Kidney epithelial cell (primary cell): ENCODE measurements around the gene BBS2. TPM values are rescaled to one million over a fixed set of nuclear protein-coding genes. Genes with fewer than 3 reads are reported as not detected.
A peak's percentile ranks its signal among the peaks of the same experiment; 100 is the strongest.

ENCODE experiments used
- DNase-seq: peaks from one replicate; pipeline ENCODE4 v3.0.0-alpha.2; 2010; ENCODE audit warnings: low read depth
- H3K27me3 ChIP-seq: 2 replicates; pipeline ENCODE4 v1.6.0; 2011; ENCODE audit warnings: low read length; ENCODE audit not compliant: control insufficient read depth, insufficient read depth
- H3K36me3 ChIP-seq: 2 replicates; pipeline ENCODE4 v1.5.1; 2011; ENCODE audit warnings: low read length; ENCODE audit not compliant: control insufficient read depth, insufficient read depth
- H3K4me3 ChIP-seq: 2 replicates; pipeline ENCODE4 v1.5.1; 2011; ENCODE audit warnings: low read depth, mild to moderate bottlenecking, control low read depth, low read length
- CTCF ChIP-seq: IDR thresholded peaks from 2 replicates; pipeline ENCODE4 v1.5.1; 2011; ENCODE audit warnings: mild to moderate bottlenecking, moderate library complexity, low read length, control low read depth, inconsistent platforms; ENCODE audit not compliant: insufficient read depth, poor library complexity, severe bottlenecking
- total RNA-seq: library from RNA; depleted of rRNA; stranded (reverse); fragments of >200 nt; gene quantifications from 2 replicates; pipeline ENCODE4 v1.2.3, GENCODE V29; 2015

BBS2 gene
- total RNA-seq, 1 donor from 2014 or later: 34.2 TPM

GRCh38 chr16:56558024-56558747 lies 38.4 kb upstream of the BBS2 start:
- peak; percentile 67 for DNase-seq
- Histone ChIP-seq H3K4me3 (no peak overlapping the region), H3K36me3 (no peaks in the 10 kb centered on the region), H3K27me3 (peaks cover 6% of the 10 kb centered on the region)
- no peak for TF ChIP-seq CTCF

- no peak for DNase-seq
- TF ChIP-seq CTCF: no peak
- Histone ChIP-seq H3K27me3 (peaks cover 6% of the 10 kb centered on the region), H3K36me3 (no peaks in the 10 kb centered on the region), H3K4me3 (no peak overlapping the region)
Measured at GRCh38 chr16:56554441-56554840, 34.6 kb upstream of the BBS2 start.

GRCh38 chr16:56551796-56552738 lies 32.2 kb upstream of the BBS2 start:
- no peak overlapping the region for H3K4me3 ChIP-seq
- no peak for DNase-seq
- peaks cover 6% of the 10 kb centered on the region for H3K27me3 ChIP-seq
- no peaks in the 10 kb centered on the region for H3K36me3 ChIP-seq
- TF ChIP-seq CTCF: no peak

GRCh38 chr16:56549744-56550385 lies 30.0 kb upstream of the BBS2 start:
- H3K36me3 ChIP-seq: no peaks in the 10 kb centered on the region
- H3K4me3 ChIP-seq: no peak overlapping the region
- peak; percentile 5 for DNase-seq
- peaks cover 3% of the 10 kb centered on the region for H3K27me3 ChIP-seq
- no peak for TF ChIP-seq CTCF

GRCh38 chr16:56549161-56549560 lies 29.3 kb upstream of the BBS2 start:
- TF ChIP-seq CTCF: no peak
- Histone ChIP-seq H3K27me3 (peaks cover 3% of the 10 kb centered on the region), H3K4me3 (no peak overlapping the region), H3K36me3 (no peaks in the 10 kb centered on the region)
- no peak for DNase-seq
